Neural cell (in vitro differentiated cells): Measurements from ENCODE around the gene DDC.

Source experiments
- CTCF ChIP-seq: fragments of 450-650 bp; IDR thresholded peaks from 2 replicates; pipeline ENCODE4 v1.5.1; 2014; ENCODE audit warnings: antibody characterized with exemption, mild to moderate bottlenecking, moderate library complexity; ENCODE audit not compliant: poor library complexity, severe bottlenecking
- EP300 ChIP-seq: fragments of 450-650 bp; conservative IDR thresholded peaks from 2 replicates; pipeline ENCODE4 v1.6.1; 2014; ENCODE audit warnings: antibody characterized with exemption, mild to moderate bottlenecking, moderate library complexity; ENCODE audit not compliant: poor library complexity, severe bottlenecking
- EZH2 ChIP-seq: fragments of 200-600, 300-800 bp; shearing (Covaris generic), sonication (generic); IDR thresholded peaks from 2 replicates; pipeline ENCODE4 v1.6.1; 2014; ENCODE audit warnings: antibody characterized with exemption, low read length, borderline replicate concordance, mild to moderate bottlenecking; ENCODE audit not compliant: insufficient read depth, poor library complexity, severe bottlenecking
- MXI1 ChIP-seq: fragments of 450-650 bp; conservative IDR thresholded peaks from 2 replicates; pipeline ENCODE4 v1.6.1; 2014; ENCODE audit warnings: antibody characterized with exemption, mild to moderate bottlenecking; ENCODE audit not compliant: poor library complexity, severe bottlenecking
- POLR2AphosphoS5 ChIP-seq: IDR thresholded peaks from 2 replicates; pipeline ENCODE4 v1.6.1; 2012
- RAD21 ChIP-seq: fragments of 450-650 bp; conservative IDR thresholded peaks from 2 replicates; pipeline ENCODE4 v1.6.1; 2014; ENCODE audit warnings: antibody characterized with exemption, mild to moderate bottlenecking, moderate library complexity
- REST ChIP-seq: IDR thresholded peaks from 2 replicates; pipeline ENCODE4 v1.6.1; 2012; ENCODE audit warnings: borderline replicate concordance
- SMC3 ChIP-seq: fragments of 450-650 bp; conservative IDR thresholded peaks from 2 replicates; pipeline ENCODE4 v1.6.1; 2014; ENCODE audit warnings: antibody characterized with exemption, mild to moderate bottlenecking, moderate library complexity; ENCODE audit not compliant: poor library complexity
- TAF1 ChIP-seq: IDR thresholded peaks from 2 replicates; pipeline ENCODE4 v1.6.1; 2012; ENCODE audit warnings: low read depth

- TF ChIP-seq CTCF (no peak), EP300 (no peak), RAD21 (no peak), REST (no peak), SMC3 (no peak), EZH2 (no peak), POLR2AphosphoS5 (no peak), TAF1 (no peak), MXI1 (no peak)
Measured at GRCh38 chr7:50474382-50475160, 90.6 kb downstream of the DDC start.
